T-helper 2 cell treated with Interferon-gamma antibody and Interleukin-4, amounts not matched to agents 5 μg/mL and 100 μg/mL, for 36 hours (primary cell): ENCODE data around the gene MTA3.
A peak's percentile ranks its signal among the peaks of the same experiment; 100 is the strongest.

ENCODE experiments used
- DNase-seq: peaks from one replicate; pipeline ENCODE4 v3.0.0; 2021; ENCODE audit warnings: low spot score
- H3K27ac Mint-ChIP-seq: one replicate; pipeline ENCODE4 v1.8.0; 2021; ENCODE audit warnings: mild to moderate bottlenecking, mixed read lengths
- H3K27me3 Mint-ChIP-seq: one replicate; pipeline ENCODE4 v1.8.0; 2021; ENCODE audit warnings: low read depth, mixed read lengths
- H3K36me3 Mint-ChIP-seq: one replicate; pipeline ENCODE4 v1.8.0; 2021; ENCODE audit warnings: low read depth, mixed read lengths
- H3K4me1 Mint-ChIP-seq: one replicate; pipeline ENCODE4 v1.8.0; 2021; ENCODE audit warnings: low read depth, mixed read lengths
- H3K4me3 Mint-ChIP-seq: one replicate; pipeline ENCODE4 v1.8.0; 2022; ENCODE audit warnings: mild to moderate bottlenecking, moderate library complexity, mixed read lengths
- H3K9me3 Mint-ChIP-seq: one replicate; pipeline ENCODE4 v1.8.0; 2021; ENCODE audit warnings: mixed read lengths

Gene MTA3

DNA sequence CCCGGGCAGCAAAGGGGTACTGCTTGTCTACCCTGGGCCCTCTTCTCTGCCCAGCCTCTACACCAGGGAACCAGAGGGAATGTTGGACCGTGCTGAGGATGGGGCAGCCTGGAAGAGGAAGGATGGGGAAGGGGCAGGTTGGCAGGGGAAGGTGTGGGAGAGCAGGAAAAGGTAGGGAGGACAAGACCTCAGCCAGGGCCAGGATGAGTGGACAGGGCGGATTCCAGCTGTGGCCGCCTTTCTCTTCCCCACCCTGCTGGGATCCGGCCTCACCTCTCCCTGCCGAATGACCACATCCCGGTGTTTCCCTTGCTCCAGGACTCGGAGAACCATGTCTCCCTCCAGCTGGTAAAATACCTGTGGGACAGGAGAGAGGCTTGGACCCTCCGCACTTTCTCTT lies 215.1 kb downstream of the MTA3 start:
- no peaks in the 10 kb centered on the region for H3K27me3 Mint-ChIP-seq
- peaks cover 2% of the 10 kb centered on the region for H3K36me3 Mint-ChIP-seq
- DNase-seq, result no peak
- no peak overlapping the region for H3K4me3 Mint-ChIP-seq
- peaks cover 4% of the 10 kb centered on the region for H3K9me3 Mint-ChIP-seq
- no peak overlapping the region for H3K27ac Mint-ChIP-seq
- peaks cover 5% of the 10 kb centered on the region for H3K4me1 Mint-ChIP-seq

DNA sequence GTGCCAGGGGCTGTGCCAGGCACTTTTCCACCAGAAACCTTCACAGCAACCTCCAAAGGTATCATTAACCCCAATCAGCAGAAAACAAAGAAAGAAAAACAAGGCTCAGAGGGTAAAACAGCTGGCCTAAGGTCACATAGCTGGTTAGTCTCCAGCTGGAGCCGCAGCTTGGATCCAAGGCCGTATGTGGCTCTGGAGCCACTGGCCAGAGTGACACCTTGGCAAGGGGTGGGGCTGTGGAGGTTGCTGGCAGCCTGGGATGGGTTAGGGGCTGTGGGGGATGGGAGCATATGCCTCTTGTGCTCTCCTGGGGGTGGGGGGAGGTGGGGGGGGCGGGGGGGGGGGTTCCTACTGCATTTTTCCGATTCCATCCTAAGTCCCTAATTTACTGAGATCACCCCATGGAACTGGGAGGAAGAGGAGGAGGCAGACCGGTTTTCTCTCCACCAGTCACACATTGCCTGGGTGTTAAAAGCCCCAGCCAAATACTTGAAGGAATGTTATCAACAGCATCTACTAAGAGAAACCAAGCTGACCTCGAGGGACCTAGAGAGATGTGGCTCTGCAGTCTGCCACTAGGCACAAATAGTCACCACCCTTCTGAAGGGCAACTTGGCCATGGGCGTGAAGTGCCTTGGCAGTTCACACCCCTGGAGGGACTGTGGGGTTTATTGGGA lies 215.9 kb downstream of the MTA3 start:
- no peaks in the 10 kb centered on the region for H3K27me3 Mint-ChIP-seq
- H3K4me1 Mint-ChIP-seq, result peaks cover 5% of the 10 kb centered on the region
- peaks cover 4% of the 10 kb centered on the region for H3K9me3 Mint-ChIP-seq
- H3K36me3 Mint-ChIP-seq, result peaks cover 2% of the 10 kb centered on the region
- no peak for DNase-seq
- H3K4me3 Mint-ChIP-seq, result no peak overlapping the region
- no peak overlapping the region for H3K27ac Mint-ChIP-seq

DNA sequence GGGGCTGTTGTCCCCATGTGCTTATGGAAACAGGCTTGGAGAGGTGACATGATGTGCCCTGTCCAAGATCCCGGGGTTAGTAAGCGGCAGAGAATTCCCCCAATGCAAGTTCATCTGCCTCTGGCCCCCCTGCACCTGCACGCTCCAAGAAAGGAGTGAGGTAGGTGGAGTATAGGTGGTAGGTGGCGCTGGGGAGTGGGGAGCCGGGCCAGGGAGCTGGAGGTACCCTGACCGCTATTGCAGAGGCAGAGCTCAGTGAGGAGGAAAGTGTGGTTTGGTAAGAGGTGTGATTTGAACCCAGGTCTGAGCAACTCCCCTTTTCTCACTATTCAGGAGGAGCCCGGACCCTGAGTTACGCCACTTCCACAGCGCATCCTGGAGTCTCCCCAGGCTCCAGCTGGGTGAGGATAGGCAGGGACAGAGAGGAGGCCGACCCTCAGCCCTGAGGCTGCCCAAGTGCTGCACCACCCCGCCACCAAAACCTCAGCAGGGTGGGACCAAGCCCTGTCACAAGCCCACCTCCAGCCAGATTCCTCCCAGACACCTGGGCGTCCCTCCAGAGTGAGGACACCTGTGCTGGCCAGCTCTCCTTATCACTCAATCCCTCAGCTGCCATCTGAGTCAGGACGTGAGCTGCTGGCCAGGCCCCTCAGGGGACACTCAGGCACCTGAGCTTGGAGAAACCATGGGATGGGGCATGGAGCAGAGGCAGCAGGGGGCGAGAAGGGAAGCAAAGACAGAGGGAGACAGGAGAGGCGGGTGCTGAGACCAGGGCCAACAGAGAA lies 218.3 kb downstream of the MTA3 start:
- peaks cover 4% of the 10 kb centered on the region for H3K36me3 Mint-ChIP-seq
- peaks cover 13% of the 10 kb centered on the region for H3K27me3 Mint-ChIP-seq
- H3K9me3 Mint-ChIP-seq, result no peaks in the 10 kb centered on the region
- no peak for DNase-seq
- H3K4me1 Mint-ChIP-seq, result peaks cover 9% of the 10 kb centered on the region
- no peak overlapping the region for H3K27ac Mint-ChIP-seq
- no peak overlapping the region for H3K4me3 Mint-ChIP-seq

DNA sequence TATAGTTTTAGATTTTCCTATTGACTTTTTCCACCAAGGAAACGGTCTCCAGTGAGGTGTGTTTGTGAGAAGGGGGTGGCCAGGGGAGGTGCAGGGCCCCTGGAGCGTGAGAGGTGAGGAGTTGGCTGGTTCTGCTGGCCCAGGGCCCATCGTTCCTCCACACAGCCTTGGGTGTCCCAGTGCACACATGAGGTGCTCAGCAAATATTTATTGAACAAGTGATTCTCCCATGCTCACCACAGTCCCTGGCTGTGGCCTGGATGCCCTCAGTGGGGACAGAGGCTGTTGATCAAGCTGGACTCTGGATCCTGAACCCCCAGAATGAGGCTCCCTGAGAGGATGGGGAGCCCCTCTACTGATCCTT lies 219.0 kb downstream of the MTA3 start:
- Mint-ChIP-seq H3K27ac (no peak overlapping the region), H3K9me3 (no peaks in the 10 kb centered on the region), H3K4me1 (peaks cover 12% of the 10 kb centered on the region), H3K27me3 (peaks cover 17% of the 10 kb centered on the region), H3K36me3 (peaks cover 5% of the 10 kb centered on the region), H3K4me3 (no peak overlapping the region)
- no peak for DNase-seq

DNA sequence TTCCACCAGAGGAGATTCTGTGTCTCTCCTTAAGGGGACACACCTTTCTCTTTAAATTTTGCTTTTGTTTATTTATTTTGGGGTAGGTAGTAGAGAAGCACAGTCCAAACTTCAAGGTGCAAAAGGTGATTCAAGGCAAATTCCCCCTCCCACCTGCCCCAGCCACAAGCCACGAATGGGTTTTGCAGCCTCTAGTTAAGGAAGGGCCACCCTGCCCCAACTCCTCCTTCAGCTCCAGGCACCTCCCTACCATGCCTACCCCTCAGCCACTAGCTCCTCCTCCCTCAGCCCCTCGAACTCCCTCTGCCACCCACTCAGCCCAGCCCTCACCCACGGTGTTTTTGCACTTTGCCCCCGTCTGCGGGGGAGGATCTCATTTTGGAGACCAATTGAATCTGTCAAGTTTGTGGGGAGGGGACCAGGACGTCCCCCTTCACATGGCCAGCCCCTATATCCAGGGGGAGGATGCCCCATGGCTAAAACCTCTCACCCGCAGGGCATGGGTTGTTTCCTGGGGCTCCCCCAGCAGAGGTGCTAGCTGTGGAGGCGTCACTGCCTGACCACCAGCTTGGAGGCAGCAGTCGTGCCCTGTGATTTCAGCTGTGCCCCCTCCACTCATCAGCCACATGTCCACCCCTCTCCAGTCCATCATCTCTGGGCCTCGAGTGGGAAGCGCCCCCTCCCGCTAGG lies 219.5 kb downstream of the MTA3 start:
- peaks cover 17% of the 10 kb centered on the region for H3K27me3 Mint-ChIP-seq
- DNase-seq, result no peak
- H3K9me3 Mint-ChIP-seq, result no peaks in the 10 kb centered on the region
- no peak overlapping the region for H3K27ac Mint-ChIP-seq
- peaks cover 5% of the 10 kb centered on the region for H3K36me3 Mint-ChIP-seq
- peaks cover 12% of the 10 kb centered on the region for H3K4me1 Mint-ChIP-seq
- no peak overlapping the region for H3K4me3 Mint-ChIP-seq

DNA sequence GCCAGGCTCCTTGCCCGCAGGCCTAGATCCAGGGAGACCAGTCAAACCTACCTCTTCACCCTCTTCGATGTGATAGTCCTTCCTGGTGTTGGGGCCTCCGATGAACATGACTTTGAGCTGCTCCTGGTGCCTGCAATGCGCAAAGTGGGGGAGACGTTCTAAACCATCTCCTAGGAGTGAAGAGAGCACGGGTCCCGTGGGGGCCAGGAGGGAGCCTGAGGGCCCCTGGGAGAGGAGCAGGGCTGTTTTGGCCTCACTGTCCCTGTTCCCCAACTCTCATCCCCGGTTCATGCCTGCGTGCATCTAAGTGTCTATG lies 220.0 kb downstream of the MTA3 start:
- Mint-ChIP-seq H3K27me3 (peaks cover 20% of the 10 kb centered on the region), H3K27ac (no peak overlapping the region), H3K4me3 (no peak overlapping the region), H3K9me3 (no peaks in the 10 kb centered on the region), H3K36me3 (peaks cover 5% of the 10 kb centered on the region), H3K4me1 (peaks cover 15% of the 10 kb centered on the region)
- no peak for DNase-seq

DNA sequence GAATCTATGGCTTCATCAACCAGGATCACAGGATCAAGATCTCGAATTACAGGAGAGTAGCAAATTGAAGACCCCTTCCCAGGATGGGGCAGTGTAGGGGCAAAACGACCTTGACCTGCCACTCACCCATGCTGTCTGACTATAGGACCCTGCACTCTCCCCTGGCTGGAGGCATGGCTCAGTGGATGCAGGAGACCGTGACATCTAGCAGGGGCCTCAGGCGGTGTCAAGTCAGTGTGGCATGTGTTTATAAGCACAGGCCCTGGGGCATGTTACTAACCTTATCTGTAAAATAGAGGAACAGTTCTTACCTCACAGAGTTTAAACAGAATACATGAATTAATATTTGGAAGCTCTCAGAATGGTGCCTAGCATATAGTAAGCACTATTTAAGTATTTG lies 220.4 kb downstream of the MTA3 start:
- DNase-seq, result no peak
- Mint-ChIP-seq H3K4me1 (peaks cover 19% of the 10 kb centered on the region), H3K27ac (no peak overlapping the region)

DNA sequence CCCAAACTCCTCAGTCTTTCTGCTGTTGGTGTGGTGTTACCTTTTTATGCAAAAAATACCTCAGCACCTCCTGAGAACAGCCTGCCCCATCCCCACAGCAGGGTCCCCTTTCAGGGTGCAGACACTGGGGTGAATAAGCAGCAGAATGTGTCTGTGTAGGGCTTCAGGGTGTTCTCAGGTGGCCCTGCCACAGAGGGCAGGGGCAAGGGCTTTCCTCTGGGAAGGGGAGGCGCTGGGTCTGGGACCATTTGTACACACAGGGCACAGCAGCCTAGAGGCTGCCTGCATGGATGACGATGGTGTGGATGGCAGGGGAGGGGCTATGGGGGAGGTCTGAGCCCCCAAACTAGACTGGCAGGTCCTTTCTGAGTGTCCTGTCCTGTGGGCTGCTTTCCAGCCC lies 221.3 kb downstream of the MTA3 start:
- Mint-ChIP-seq H3K36me3 (peaks cover 5% of the 10 kb centered on the region), H3K4me1 (peaks cover 22% of the 10 kb centered on the region), H3K4me3 (no peak overlapping the region), H3K9me3 (no peaks in the 10 kb centered on the region), H3K27me3 (peaks cover 32% of the 10 kb centered on the region), H3K27ac (no peak overlapping the region)
- no peak for DNase-seq

More for the DNA sequence above, 220.4 kb downstream of the MTA3 start:
- Mint-ChIP-seq H3K36me3 (peaks cover 5% of the 10 kb centered on the region), H3K4me3 (no peak overlapping the region), H3K9me3 (no peaks in the 10 kb centered on the region), H3K27me3 (peaks cover 24% of the 10 kb centered on the region)

DNA sequence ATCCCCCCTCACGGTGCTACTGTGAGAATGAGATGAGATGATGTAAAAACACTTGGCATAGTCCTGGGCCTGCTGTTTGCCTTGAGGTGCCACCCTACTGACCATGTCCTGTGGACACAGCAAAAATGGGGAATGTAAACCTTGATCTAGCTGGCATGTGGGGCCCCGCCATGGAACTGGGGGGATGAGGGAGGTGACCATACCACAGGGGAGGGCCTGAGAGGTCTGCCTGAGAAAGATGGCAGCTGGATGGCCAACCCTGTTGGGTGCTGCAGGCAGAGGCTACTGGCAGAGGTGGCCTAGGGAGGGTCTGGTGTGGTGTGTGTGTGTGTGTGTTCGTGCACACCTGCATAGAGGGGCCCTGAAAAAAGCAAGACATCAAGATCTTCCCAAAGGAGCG lies 223.2 kb downstream of the MTA3 start:
- DNase-seq, result no peak
- Mint-ChIP-seq H3K27me3 (peaks cover 38% of the 10 kb centered on the region), H3K27ac (no peak overlapping the region), H3K4me1 (peaks cover 36% of the 10 kb centered on the region), H3K4me3 (peak overlapping the region; percentile 84), H3K9me3 (no peaks in the 10 kb centered on the region), H3K36me3 (peaks cover 5% of the 10 kb centered on the region)

DNA sequence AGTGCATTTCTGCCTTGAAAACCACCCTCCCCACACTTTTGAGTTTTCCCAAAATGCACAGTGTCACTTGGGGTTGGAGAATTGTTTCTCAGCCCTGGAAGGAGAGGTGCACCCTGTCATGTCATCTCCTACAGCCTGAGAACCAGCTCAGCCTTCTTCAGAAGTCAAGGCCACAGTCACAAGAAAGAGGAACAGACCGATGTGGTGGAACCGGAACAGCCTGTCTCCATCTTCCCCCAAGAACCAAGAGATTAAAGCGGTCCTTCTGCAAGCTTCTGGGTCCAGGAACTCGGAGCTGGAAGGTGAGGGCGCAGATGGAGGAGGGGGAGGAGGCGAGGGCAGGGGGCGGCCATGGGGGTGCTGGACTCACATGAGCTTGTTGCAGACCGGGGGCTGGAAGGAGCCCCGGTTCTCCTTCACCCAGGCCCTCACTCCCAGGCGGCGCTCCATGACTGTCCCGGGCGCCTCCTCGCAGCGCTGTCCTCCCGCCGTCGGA lies 223.7 kb downstream of the MTA3 start:
- H3K27me3 Mint-ChIP-seq, result peaks cover 38% of the 10 kb centered on the region
- peaks cover 37% of the 10 kb centered on the region for H3K4me1 Mint-ChIP-seq
- H3K4me3 Mint-ChIP-seq, result peak overlapping the region; percentile 84
- H3K9me3 Mint-ChIP-seq, result no peaks in the 10 kb centered on the region
- H3K27ac Mint-ChIP-seq, result peak overlapping the region; percentile 71
- peaks cover 5% of the 10 kb centered on the region for H3K36me3 Mint-ChIP-seq
- no peak for DNase-seq

DNA sequence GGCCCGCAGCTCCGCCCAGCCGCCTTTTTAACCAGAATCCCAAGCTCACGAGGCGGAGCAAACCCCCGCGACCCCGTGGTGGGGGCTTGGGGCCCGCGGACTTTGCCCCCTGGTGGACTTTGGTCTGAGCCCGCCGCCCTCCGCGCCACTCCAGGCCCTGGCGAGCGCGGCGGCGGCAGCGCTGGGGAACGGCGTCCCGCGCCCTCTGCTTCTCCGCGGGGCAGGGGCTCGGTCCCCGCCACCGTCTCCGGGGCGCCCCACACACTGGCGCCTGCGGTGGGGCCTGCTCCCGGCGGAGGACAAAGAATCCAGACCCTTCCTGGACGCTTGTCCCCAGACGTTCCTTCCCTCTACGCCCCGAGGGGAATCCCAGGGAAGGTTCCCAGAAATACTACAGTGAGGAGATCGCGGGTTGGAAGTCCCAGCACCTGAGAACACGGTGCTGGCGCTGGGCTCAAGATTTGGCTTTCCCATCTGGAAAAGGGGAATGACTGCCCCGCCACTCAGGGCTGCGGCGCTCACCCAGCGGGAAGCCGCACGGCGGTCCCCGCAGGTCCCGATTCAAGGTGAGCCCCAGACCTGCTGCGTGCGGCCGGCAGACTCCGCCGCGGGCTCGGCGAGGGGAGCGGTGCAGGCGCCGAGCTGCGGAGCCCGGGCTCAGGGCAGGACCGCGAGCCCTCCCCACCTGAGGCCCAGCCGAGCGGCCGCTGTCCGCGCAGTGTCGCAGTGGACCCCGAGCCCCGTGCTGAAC lies 224.3 kb downstream of the MTA3 start, which contains the start of gene HAAO:
Gene HAAO (minus strand): TSS at position 1 of the 751 bp plus-strand sequence. CDS start 47 bp downstream, outside the sequence.
- Mint-ChIP-seq H3K27ac (peak within 1 kb of the TSS; percentile 71), H3K4me1 (peaks cover 38% of the 10 kb centered on the region), H3K9me3 (no peaks in the 10 kb centered on the region), H3K4me3 (peak within 1 kb of the TSS; percentile 84), H3K36me3 (peaks cover 5% of the 10 kb centered on the region), H3K27me3 (peaks cover 38% of the 10 kb centered on the region)
- no peak for DNase-seq

DNA sequence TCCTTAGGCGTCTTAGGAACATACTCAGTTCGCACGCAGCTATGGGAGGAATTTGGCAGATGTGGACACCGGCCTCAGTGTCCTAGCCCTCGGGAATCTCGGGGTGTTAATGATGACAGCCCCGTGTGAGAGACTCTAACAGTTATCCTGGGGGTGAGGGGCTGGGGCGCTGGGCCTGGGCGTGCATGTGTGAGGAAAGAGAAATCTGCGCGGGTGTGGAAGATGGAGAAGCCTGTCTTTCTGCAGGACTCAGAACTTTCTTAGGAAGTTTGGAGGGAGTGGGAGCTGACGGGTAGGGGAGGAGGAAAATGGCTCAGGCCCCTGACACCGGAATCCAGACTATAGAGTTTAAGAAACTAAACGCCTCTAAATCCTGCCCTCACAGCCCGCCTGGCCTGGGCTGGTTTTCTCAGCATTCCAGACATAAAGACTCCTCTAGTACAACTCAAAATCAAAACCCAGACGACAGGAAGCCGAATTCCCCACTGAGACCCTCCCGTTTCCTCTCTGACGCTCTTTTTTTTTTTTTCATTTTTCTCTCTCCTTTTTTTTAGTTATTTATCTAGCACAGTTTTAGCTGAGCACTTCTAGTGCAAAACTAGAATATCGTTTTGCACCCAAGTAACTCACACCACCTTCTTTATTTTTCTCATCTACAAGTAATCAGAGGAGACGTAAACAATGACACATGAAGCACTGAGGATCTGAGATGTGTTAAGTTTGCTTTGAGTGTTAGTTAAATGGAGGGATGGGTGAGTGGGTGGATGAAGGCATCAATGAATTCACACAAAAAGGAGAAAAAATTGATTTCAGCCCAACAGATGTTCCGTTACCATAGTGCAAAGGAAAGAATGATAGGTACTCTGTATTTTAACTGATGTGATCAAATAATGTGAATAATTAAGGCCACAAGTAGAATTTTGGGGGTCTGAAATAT lies 225.2 kb downstream of the MTA3 start:
- H3K36me3 Mint-ChIP-seq, result peaks cover 5% of the 10 kb centered on the region
- peaks cover 38% of the 10 kb centered on the region for H3K27me3 Mint-ChIP-seq
- H3K9me3 Mint-ChIP-seq, result no peaks in the 10 kb centered on the region
- DNase-seq, result no peak
- peaks cover 36% of the 10 kb centered on the region for H3K4me1 Mint-ChIP-seq
- H3K27ac Mint-ChIP-seq, result peak overlapping the region; percentile 49
- H3K4me3 Mint-ChIP-seq, result peak overlapping the region; percentile 59
